Esophagus muscularis mucosa (tissue), 4 donors: ENCODE measurements around the gene C4orf50. TPM values are rescaled to one million over a fixed set of nuclear protein-coding genes. Genes with fewer than 3 reads are reported as not detected.

ENCODE experiments used
- DNase-seq: peaks from one replicate; pipeline ENCODE4 v3.0.0-alpha.2; 2017; ENCODE audit errors: extremely low spot score
- H3K27ac ChIP-seq, 4 donors: fragments of 200-600 bp; sonication (generic); replicated peaks in 1 of 4; 1 replicate in 3 of 4; 2 replicates in 1 of 4; pipeline ENCODE4 v1.5.1; 2016 to 2019; ENCODE audit warnings: mild to moderate bottlenecking in 1 of 4
- H3K27me3 ChIP-seq, 4 donors: fragments of 200-600 bp; sonication (generic); one replicate each; pipeline versions ENCODE4 v1.5.1 to v1.6.0; 2016 to 2019
- H3K36me3 ChIP-seq, 4 donors: fragments of 200-600 bp; sonication (generic); one replicate each; pipeline ENCODE4 v1.5.1; 2016 to 2019
- H3K4me1 ChIP-seq, 4 donors: fragments of 200-600 bp; sonication (generic); one replicate each; pipeline ENCODE4 v1.5.1; 2016 to 2019
- H3K4me3 ChIP-seq, 4 donors: fragments of 200-600 bp; sonication (generic); 1 replicate in 2 of 4; 2 replicates in 2 of 4; pipeline ENCODE4 v1.5.1; 2016 to 2019; ENCODE audit warnings: mild to moderate bottlenecking in 4 of 4, moderate library complexity in 1 of 4
- H3K9me3 ChIP-seq, 4 donors: fragments of 200-600 bp; sonication (generic); 1 replicate in 3 of 4; 2 replicates in 1 of 4; pipeline ENCODE4 v1.5.1; 2016 to 2019
- CTCF ChIP-seq, 3 experiments: fragments of 200-600 bp in 2 of 3; fragments of 450-650 bp in 1 of 3; sonication (generic) in 2 of 3; IDR thresholded peaks; one replicate each; pipeline ENCODE4 v1.5.1; 2017 to 2019; ENCODE audit warnings: antibody characterized with exemption in 3 of 3, mild to moderate bottlenecking in 2 of 3, moderate library complexity in 1 of 3
- EP300 ChIP-seq: sonication (generic); formaldehyde crosslinking; IDR thresholded peaks from one replicate; pipeline ENCODE4 v1.6.1; 2017; ENCODE audit warnings: antibody characterized with exemption
- POLR2A ChIP-seq: fragments of 450-650 bp; IDR thresholded peaks from one replicate; pipeline ENCODE4 v1.6.1; 2017; ENCODE audit warnings: antibody characterized with exemption, moderate library complexity, mild to moderate bottlenecking, low read depth
- POLR2AphosphoS5 ChIP-seq, 2 donors: sonication (generic); formaldehyde crosslinking; IDR thresholded peaks; one replicate each; pipeline ENCODE4 v1.6.1; 2017; ENCODE audit warnings: antibody characterized with exemption in 2 of 2
- WGBS: methylation state at CpG from one replicate; pipeline ENCODE4 v1.1.5; 2018; 5-methylcytosine and 5-hydroxymethylcytosine counted together
- intact Hi-C: fragments of 100-400 bp; cut with DNase I; formaldehyde crosslinking; loops from one replicate; pipeline ENCODE4 v1.15.1; 2023
- total RNA-seq, 4 donors: library from RNA; depleted of rRNA; stranded (reverse); fragments of >200 nt; gene quantifications; one replicate each; pipeline versions ENCODE4 v1.1.0 to v1.2.1, GENCODE V29; 2016

Gene C4orf50
- total RNA-seq, 4 donors from 2014 or later, result 0.11 to 0.42 (median 0.26) TPM

GRCh38 chr4:6046526-6047129 is 28.4 kb upstream of the C4orf50 start:
- 92% methylated on average over 14 of the region's 14 CpGs for WGBS
- Histone ChIP-seq H3K27me3 (peaks cover 0 to 52% (median 0%) of the 10 kb centered on the region in 4 donors), H3K9me3 (no peaks in the 10 kb centered on the region), H3K4me1 (no peaks in the 10 kb centered on the region), H3K4me3 (no peak overlapping the region), H3K27ac (no peak overlapping the region), H3K36me3 (no peaks in the 10 kb centered on the region)
- TF ChIP-seq CTCF (IDR thresholded peaks at IDR 0.05), result no peak
- no peak for TF ChIP-seq POLR2A
- TF ChIP-seq EP300, result no peak
- no peak for TF ChIP-seq POLR2AphosphoS5 (IDR thresholded peaks at IDR 0.05)
- DNase-seq, result no peak
- intact Hi-C loops, result no loop called here

GRCh38 chr4:6044805-6045204 is 26.6 kb upstream of the C4orf50 start:
- Histone ChIP-seq H3K4me1 (no peaks in the 10 kb centered on the region), H3K4me3 (no peak overlapping the region), H3K36me3 (no peaks in the 10 kb centered on the region), H3K9me3 (no peaks in the 10 kb centered on the region), H3K27me3 (peaks cover 0 to 60% (median 0%) of the 10 kb centered on the region in 4 donors), H3K27ac (no peak overlapping the region)
- no peak for TF ChIP-seq CTCF (IDR thresholded peaks at IDR 0.05)
- no peak for DNase-seq
- WGBS, result 51% methylated on average over 8 of the region's 9 CpGs
- intact Hi-C loops, result no loop called here

- Histone ChIP-seq H3K27me3 (peaks cover 0 to 60% (median 0%) of the 10 kb centered on the region in 4 donors), H3K9me3 (no peaks in the 10 kb centered on the region), H3K36me3 (no peaks in the 10 kb centered on the region), H3K4me3 (no peak overlapping the region), H3K27ac (no peak overlapping the region), H3K4me1 (no peaks in the 10 kb centered on the region)
- TF ChIP-seq EP300 (no peak), POLR2AphosphoS5 (IDR thresholded peaks at IDR 0.05) (no peak), POLR2A (no peak), CTCF (IDR thresholded peaks at IDR 0.05) (no peak)
- no peak for DNase-seq
- intact Hi-C loops, result no loop called here
- WGBS, result 65% methylated on average over 8 of the region's 9 CpGs
Measured at GRCh38 chr4:6044276-6044675, 26.0 kb upstream of the C4orf50 start.

GRCh38 chr4:6043843-6044242 is 25.6 kb upstream of the C4orf50 start:
- 100% methylated on average over 1 of the region's 7 CpGs for WGBS

More at GRCh38 chr4:6043843-6044242, 25.6 kb upstream of the C4orf50 start:
- peaks cover 0 to 60% (median 0%) of the 10 kb centered on the region in 4 donors for H3K27me3 ChIP-seq
- no peaks in the 10 kb centered on the region for H3K36me3 ChIP-seq
- H3K4me1 ChIP-seq, result no peaks in the 10 kb centered on the region
- no peak for TF ChIP-seq CTCF (IDR thresholded peaks at IDR 0.05)
- TF ChIP-seq POLR2AphosphoS5 (IDR thresholded peaks at IDR 0.05), result no peak
- TF ChIP-seq EP300, result no peak
- no peak for TF ChIP-seq POLR2A
- no peak overlapping the region for H3K27ac ChIP-seq
- H3K4me3 ChIP-seq, result no peak overlapping the region
- DNase-seq, result no peak
- intact Hi-C loops, result no loop called here
- H3K9me3 ChIP-seq, result no peaks in the 10 kb centered on the region
